ENCODE results near the gene ONECUT3.
"Not testable (repeated sequence)": the region's sequence is repeated elsewhere in the genome, so short reads cannot be mapped to it uniquely, and the experiment has no call there.

The ONECUT3 gene

DNA sequence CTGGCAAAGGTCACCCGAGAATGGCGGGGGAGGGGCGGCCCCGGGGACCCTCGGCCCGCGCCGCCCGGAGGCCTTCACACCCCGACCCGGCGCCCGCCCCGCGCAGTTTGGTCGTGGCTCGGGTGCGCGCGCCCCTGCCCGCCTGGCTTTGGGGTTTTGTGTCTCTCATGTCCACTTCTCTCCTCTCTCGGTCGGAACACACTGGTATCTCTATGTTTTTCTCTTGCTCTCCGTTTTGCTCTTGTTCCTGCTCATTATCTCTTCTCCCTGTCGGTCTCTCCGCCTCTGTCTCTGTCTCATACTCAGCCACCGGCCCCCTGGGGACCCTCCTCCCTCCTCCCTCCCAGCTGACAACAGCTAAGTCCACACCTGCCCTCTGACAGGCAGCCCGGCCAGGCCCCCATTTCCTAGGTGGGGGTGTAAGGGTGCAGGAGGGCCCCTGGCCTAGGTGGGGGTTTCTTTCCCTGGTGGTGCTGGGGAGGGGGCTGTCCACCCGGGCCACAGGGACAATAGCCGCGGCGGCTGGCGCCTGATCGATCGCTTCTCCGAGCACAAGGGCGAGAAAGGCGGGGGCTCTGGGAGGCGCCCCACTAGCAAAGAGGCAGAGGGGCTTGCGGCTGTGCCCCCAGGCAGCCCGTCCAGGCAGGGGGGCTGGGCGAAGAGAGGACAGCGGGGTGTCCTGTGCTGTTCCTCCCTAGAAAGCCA, 2.3 kb downstream of the ONECUT3 start:
- Histone ChIP-seq H3K27me3 (ENCODE audit: control insufficient read depth in 5 of 5, insufficient read depth in 4 of 5, low read length in 5 of 5) (peaks cover 70 to 83% (median 78%) of the 10 kb centered on the region in 5 donors), H3K4me3 (ENCODE audit: low read depth in 1 of 5, low read length in 5 of 5) (no peak overlapping the region), H3K9me3 (ENCODE audit: control insufficient read depth in 5 of 5, low read length in 5 of 5) (no peaks in the 10 kb centered on the region), H3K4me1 (ENCODE audit: control insufficient read depth in 5 of 5, insufficient read depth in 5 of 5, low read length in 5 of 5) (peaks cover 0 to 9% (median 0%) of the 10 kb centered on the region in 5 donors), H3K36me3 (ENCODE audit: control insufficient read depth in 5 of 5, insufficient read depth in 5 of 5, low read length in 5 of 5) (no peaks in the 10 kb centered on the region), H3K9ac (ENCODE audit: low read length in 5 of 5) (no peak overlapping the region), H3K27ac (ENCODE audit: low read depth, low read length) (no peak overlapping the region)

GRCh38 chr19:1756264-1756663, 3.0 kb downstream of the ONECUT3 start:
- H3K4me3 ChIP-seq (ENCODE audit: low read depth in 1 of 5, low read length in 5 of 5): no peak overlapping the region
- no peaks in the 10 kb centered on the region for H3K9me3 ChIP-seq (ENCODE audit: control insufficient read depth in 5 of 5, low read length in 5 of 5)
- H3K9ac ChIP-seq (ENCODE audit: low read length in 5 of 5): no peak overlapping the region
- H3K27ac ChIP-seq (ENCODE audit: low read depth, low read length): no peak overlapping the region
- H3K27me3 ChIP-seq (ENCODE audit: control insufficient read depth in 5 of 5, insufficient read depth in 4 of 5, low read length in 5 of 5): peaks cover 65 to 81% (median 76%) of the 10 kb centered on the region in 5 donors
- H3K36me3 ChIP-seq (ENCODE audit: control insufficient read depth in 5 of 5, insufficient read depth in 5 of 5, low read length in 5 of 5): no peaks in the 10 kb centered on the region
- peaks cover 0 to 9% (median 0%) of the 10 kb centered on the region in 5 donors for H3K4me1 ChIP-seq (ENCODE audit: control insufficient read depth in 5 of 5, insufficient read depth in 5 of 5, low read length in 5 of 5)

GRCh38 chr19:1756705-1757465, 3.6 kb downstream of the ONECUT3 start:
- Histone ChIP-seq H3K27ac (ENCODE audit: low read depth, low read length) (no peak overlapping the region), H3K4me3 (ENCODE audit: low read depth in 1 of 5, low read length in 5 of 5) (no peak overlapping the region), H3K36me3 (ENCODE audit: control insufficient read depth in 5 of 5, insufficient read depth in 5 of 5, low read length in 5 of 5) (no peaks in the 10 kb centered on the region), H3K4me1 (ENCODE audit: control insufficient read depth in 5 of 5, insufficient read depth in 5 of 5, low read length in 5 of 5) (peaks cover 0 to 9% (median 0%) of the 10 kb centered on the region in 5 donors), H3K9me3 (ENCODE audit: control insufficient read depth in 5 of 5, low read length in 5 of 5) (no peaks in the 10 kb centered on the region), H3K27me3 (ENCODE audit: control insufficient read depth in 5 of 5, insufficient read depth in 4 of 5, low read length in 5 of 5) (peaks cover 65 to 81% (median 76%) of the 10 kb centered on the region in 5 donors), H3K9ac (ENCODE audit: low read length in 5 of 5) (no peak overlapping the region)

DNA sequence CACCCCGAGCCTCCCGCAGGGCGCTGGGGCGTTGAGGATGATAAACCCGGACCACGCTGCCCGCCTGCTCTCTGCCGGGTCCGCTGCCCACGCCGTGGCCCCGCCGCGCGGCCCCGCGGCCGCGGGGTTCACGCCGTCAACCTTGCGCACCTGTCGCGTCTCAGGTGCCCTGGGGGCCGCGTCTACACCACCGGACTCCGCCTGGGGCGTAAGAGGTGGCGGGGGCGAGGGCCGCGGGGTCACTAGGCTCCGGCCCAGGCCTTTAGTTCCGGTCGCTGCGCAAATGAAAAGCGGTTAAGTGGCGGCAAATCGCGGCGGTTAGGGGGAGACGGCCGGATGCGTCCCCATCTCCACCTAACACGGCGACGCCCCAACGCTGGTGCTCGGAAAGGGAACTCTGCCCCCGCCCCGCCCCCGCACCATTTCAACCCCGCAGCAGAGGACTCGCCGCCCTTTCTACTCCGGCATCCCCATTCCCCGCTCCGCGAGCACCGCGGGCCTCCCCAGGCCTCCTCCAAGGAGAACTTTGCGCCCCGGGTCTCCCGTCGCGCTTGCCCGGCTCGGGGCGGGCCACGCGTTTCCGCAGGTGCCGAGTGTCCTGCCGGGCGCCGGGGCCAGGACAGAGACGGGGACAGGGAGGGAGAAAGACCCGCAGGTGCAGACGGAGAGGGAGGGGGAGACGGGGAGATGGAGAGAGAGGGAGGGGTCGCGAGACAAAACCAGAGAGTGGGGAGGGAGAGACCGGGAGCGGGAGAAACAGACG, 4.3 kb downstream of the ONECUT3 start:
- Histone ChIP-seq H3K36me3 (ENCODE audit: control insufficient read depth in 5 of 5, insufficient read depth in 5 of 5, low read length in 5 of 5) (no peaks in the 10 kb centered on the region), H3K27me3 (ENCODE audit: control insufficient read depth in 5 of 5, insufficient read depth in 4 of 5, low read length in 5 of 5) (peaks cover 63 to 81% (median 76%) of the 10 kb centered on the region in 5 donors), H3K27ac (ENCODE audit: low read depth, low read length) (no peak overlapping the region), H3K4me1 (ENCODE audit: control insufficient read depth in 5 of 5, insufficient read depth in 5 of 5, low read length in 5 of 5) (peaks cover 0 to 9% (median 0%) of the 10 kb centered on the region in 5 donors), H3K9ac (ENCODE audit: low read length in 5 of 5) (no peak overlapping the region), H3K4me3 (ENCODE audit: low read depth in 1 of 5, low read length in 5 of 5) (no peak overlapping the region), H3K9me3 (ENCODE audit: control insufficient read depth in 5 of 5, low read length in 5 of 5) (no peaks in the 10 kb centered on the region)

GRCh38 chr19:1758231-1758577, 4.9 kb downstream of the ONECUT3 start:
- H3K9ac ChIP-seq (ENCODE audit: low read length in 5 of 5): no peak overlapping the region
- H3K9me3 ChIP-seq (ENCODE audit: control insufficient read depth in 5 of 5, low read length in 5 of 5): no peaks in the 10 kb centered on the region
- no peak overlapping the region for H3K27ac ChIP-seq (ENCODE audit: low read depth, low read length)
- H3K4me1 ChIP-seq (ENCODE audit: control insufficient read depth in 5 of 5, insufficient read depth in 5 of 5, low read length in 5 of 5): peaks cover 0 to 9% (median 0%) of the 10 kb centered on the region in 5 donors
- H3K27me3 ChIP-seq (ENCODE audit: control insufficient read depth in 5 of 5, insufficient read depth in 4 of 5, low read length in 5 of 5): peaks cover 59 to 78% (median 74%) of the 10 kb centered on the region in 5 donors
- H3K36me3 ChIP-seq (ENCODE audit: control insufficient read depth in 5 of 5, insufficient read depth in 5 of 5, low read length in 5 of 5): no peaks in the 10 kb centered on the region
- H3K4me3 ChIP-seq (ENCODE audit: low read depth in 1 of 5, low read length in 5 of 5): no peak overlapping the region

- no peaks in the 10 kb centered on the region for H3K9me3 ChIP-seq (ENCODE audit: control insufficient read depth in 5 of 5, low read length in 5 of 5)
- no peak overlapping the region for H3K4me3 ChIP-seq (ENCODE audit: low read depth in 1 of 5, low read length in 5 of 5)
- peaks cover 0 to 9% (median 0%) of the 10 kb centered on the region in 5 donors for H3K4me1 ChIP-seq (ENCODE audit: control insufficient read depth in 5 of 5, insufficient read depth in 5 of 5, low read length in 5 of 5)
- H3K36me3 ChIP-seq (ENCODE audit: control insufficient read depth in 5 of 5, insufficient read depth in 5 of 5, low read length in 5 of 5): no peaks in the 10 kb centered on the region
- H3K9ac ChIP-seq (ENCODE audit: low read length in 5 of 5): no peak overlapping the region
- H3K27ac ChIP-seq (ENCODE audit: low read depth, low read length): no peak overlapping the region
- H3K27me3 ChIP-seq (ENCODE audit: control insufficient read depth in 5 of 5, insufficient read depth in 4 of 5, low read length in 5 of 5): peaks cover 59 to 87% (median 76%) of the 10 kb centered on the region in 5 donors
Observed at GRCh38 chr19:1758959-1759903, 5.9 kb downstream of the ONECUT3 start.

GRCh38 chr19:1760020-1760419, 6.7 kb downstream of the ONECUT3 start:
- H3K27me3 ChIP-seq (ENCODE audit: control insufficient read depth in 5 of 5, insufficient read depth in 4 of 5, low read length in 5 of 5): peaks cover 58 to 88% (median 76%) of the 10 kb centered on the region in 5 donors

GRCh38 chr19:1760786-1761527, 7.7 kb downstream of the ONECUT3 start:
- peaks cover 61 to 89% (median 76%) of the 10 kb centered on the region in 5 donors for H3K27me3 ChIP-seq (ENCODE audit: control insufficient read depth in 5 of 5, insufficient read depth in 4 of 5, low read length in 5 of 5)
- not testable (repeated sequence) for H3K9ac ChIP-seq (ENCODE audit: low read length in 5 of 5); H3K4me1 ChIP-seq (ENCODE audit: control insufficient read depth in 5 of 5, insufficient read depth in 5 of 5, low read length in 5 of 5); H3K27ac ChIP-seq (ENCODE audit: low read depth, low read length); H3K9me3 ChIP-seq (ENCODE audit: control insufficient read depth in 5 of 5, low read length in 5 of 5); H3K36me3 ChIP-seq (ENCODE audit: control insufficient read depth in 5 of 5, insufficient read depth in 5 of 5, low read length in 5 of 5); H3K4me3 ChIP-seq (ENCODE audit: low read depth in 1 of 5, low read length in 5 of 5)

More at GRCh38 chr19:1760020-1760419, 6.7 kb downstream of the ONECUT3 start:
- Histone ChIP-seq H3K36me3 (ENCODE audit: control insufficient read depth in 5 of 5, insufficient read depth in 5 of 5, low read length in 5 of 5) (no peaks in the 10 kb centered on the region), H3K4me1 (ENCODE audit: control insufficient read depth in 5 of 5, insufficient read depth in 5 of 5, low read length in 5 of 5) (peaks cover 0 to 4% (median 0%) of the 10 kb centered on the region in 5 donors), H3K4me3 (ENCODE audit: low read depth in 1 of 5, low read length in 5 of 5) (no peak overlapping the region), H3K9ac (ENCODE audit: low read length in 5 of 5) (no peak overlapping the region), H3K9me3 (ENCODE audit: control insufficient read depth in 5 of 5, low read length in 5 of 5) (no peaks in the 10 kb centered on the region), H3K27ac (ENCODE audit: low read depth, low read length) (no peak overlapping the region)

Data from subcutaneous abdominal adipose tissue (tissue), 5 donors.